A549 treated with ZK216348 at 1 μM for 4 hours (cell line): ENCODE results near the gene FUT7. TPM values are rescaled to one million over a fixed set of nuclear protein-coding genes. Genes with fewer than 3 reads are reported as not detected.

ENCODE experiments used
- total RNA-seq: library from RNA; stranded (reverse); fragments of 200-300 nt; extraction: Qiagen RNA extraction; gene quantifications from 5 replicates; pipeline ENCODE4 v1.2.3, GENCODE V29; 2022; ENCODE audit warnings: low read depth

FUT7 gene
- 0.07 TPM in 1 of 5 replicates, not detected in the others for total RNA-seq

GRCh38 chr9:137031904-137032640, at the start of gene FUT7:
Gene FUT7, minus strand, starts transcription at chr9:137032088. Its CDS starts 97 bp downstream, at chr9:137031991.

GRCh38 chr9:137077010-137077747, 45.3 kb upstream of the FUT7 start, which contains the start of gene UAP1L1:
Gene UAP1L1, plus strand, starts transcription at chr9:137077517. Its CDS starts 16 bp downstream, at chr9:137077533.

GRCh38 chr9:137070201-137070905, 38.5 kb upstream of the FUT7 start, which contains the start of gene SAPCD2:
Gene SAPCD2, minus strand, starts transcription at chr9:137070557. Its CDS starts 97 bp downstream, at chr9:137070460.

GRCh38 chr9:137053944-137054931, 22.4 kb upstream of the FUT7 start, which contains the start of gene ENTPD2:
Gene ENTPD2, minus strand, starts transcription at chr9:137054061. Its CDS starts 64 bp downstream, at chr9:137053997.

GRCh38 chr9:137046088-137046787, 14.3 kb upstream of the FUT7 start, which contains the start of gene NPDC1:
Gene NPDC1, minus strand, starts transcription at chr9:137046177. Its CDS starts 188 bp downstream, at chr9:137045989.

GRCh38 chr9:137027369-137028262, 4.3 kb downstream of the FUT7 start, which contains the start of gene ABCA2:
Gene ABCA2, minus strand, starts transcription at chr9:137028237. Its CDS starts 97 bp downstream, at chr9:137028140.

GRCh38 chr9:136996361-136997292, 35.3 kb downstream of the FUT7 start, which contains the start of gene CLIC3:
Gene CLIC3, minus strand, starts transcription at chr9:136996568. Its CDS starts 25 bp downstream, at chr9:136996543.

GRCh38 chr9:136991993-136992818, 39.7 kb downstream of the FUT7 start, which contains the start of gene PAXX:
Gene PAXX, plus strand, starts transcription at chr9:136992422. Its CDS starts 22 bp downstream, at chr9:136992444.

GRCh38 chr9:136982232-136983051, 49.4 kb downstream of the FUT7 start, which contains the start of gene LCNL1:
Gene LCNL1, plus strand, starts transcription at chr9:136982993. Its CDS starts 594 bp downstream, at chr9:136983587.

Other genes starting within 250 kb of the FUT7 start
- 49.2 to 82.2 TPM (median 73.3 TPM) in 5 replicates for gene TMEM141, start 240.7 kb downstream of the FUT7 start, total RNA-seq
- gene CCDC183, start 235.8 kb downstream of the FUT7 start, total RNA-seq, result 0.11 to 0.74 TPM (median 0.72 TPM) in 3 of 5 replicates, not detected in the others
- 51.1 to 91.8 TPM (median 82.9 TPM) in 5 replicates for gene RABL6, start 224.1 kb downstream of the FUT7 start, total RNA-seq
- 2.1 to 5.6 TPM (median 5.3 TPM) in 5 replicates for gene AJM1, start 189.6 kb downstream of the FUT7 start, total RNA-seq
- 223 to 317 TPM (median 282 TPM) in 5 replicates for gene PHPT1, start 182.7 kb downstream of the FUT7 start, total RNA-seq
- gene MAMDC4, start 179.7 kb downstream of the FUT7 start, total RNA-seq, result 1.8 to 5.7 TPM (median 4.8 TPM) in 5 replicates
- 465 to 581 TPM (median 478 TPM) in 5 replicates for gene EDF1, start 165.8 kb downstream of the FUT7 start, total RNA-seq
- gene TRAF2, start 145.6 kb downstream of the FUT7 start, total RNA-seq, result 29.7 to 66.1 TPM (median 60.1 TPM) in 5 replicates
- gene FBXW5, start 87.3 kb downstream of the FUT7 start, total RNA-seq, result 49.7 to 110 TPM (median 103 TPM) in 5 replicates
- 0.56 to 2.0 TPM (median 1.1 TPM) in 4 of 5 replicates, not detected in the other for gene C8G, start 86.8 kb downstream of the FUT7 start, total RNA-seq
- 0.41 to 2.0 TPM (median 1.0 TPM) in 5 replicates for gene LCN12, start 79.8 kb downstream of the FUT7 start, total RNA-seq
- gene PTGDS, start 54.6 kb downstream of the FUT7 start, total RNA-seq, result 0.33 to 0.56 TPM (median 0.45 TPM) in 4 of 5 replicates, not detected in the other
- gene LCNL1, start 49.1 kb downstream of the FUT7 start, total RNA-seq, result 0.08 to 0.18 TPM (median 0.12 TPM) in 3 of 5 replicates, not detected in the others
- 37.9 to 83.8 TPM (median 71.5 TPM) in 5 replicates for gene PAXX, start 39.7 kb downstream of the FUT7 start, total RNA-seq
- gene CLIC3, start 35.5 kb downstream of the FUT7 start, total RNA-seq, result 2.2 to 4.2 TPM (median 3.7 TPM) in 5 replicates
- gene ABCA2, start 3.9 kb downstream of the FUT7 start, total RNA-seq, result 12.6 to 32.5 TPM (median 25.5 TPM) in 5 replicates
- gene NPDC1, start 14.1 kb upstream of the FUT7 start, total RNA-seq, result 26.4 to 93.7 TPM (median 81.5 TPM) in 5 replicates
- 1.0 to 2.3 TPM (median 1.5 TPM) in 5 replicates for gene ENTPD2, start 22.0 kb upstream of the FUT7 start, total RNA-seq
- 12.1 to 27.8 TPM (median 24.6 TPM) in 5 replicates for gene SAPCD2, start 38.5 kb upstream of the FUT7 start, total RNA-seq
- 9.0 to 14.6 TPM (median 11.9 TPM) in 5 replicates for gene UAP1L1, start 45.4 kb upstream of the FUT7 start, total RNA-seq
- gene MAN1B1, start 54.9 kb upstream of the FUT7 start, total RNA-seq, result 33.8 to 56.7 TPM (median 50.2 TPM) in 5 replicates
- gene DPP7, start 82.6 kb upstream of the FUT7 start, total RNA-seq, result 52.8 to 134 TPM (median 106 TPM) in 5 replicates
- gene GRIN1, start 107.1 kb upstream of the FUT7 start, total RNA-seq, result 0.14 to 0.76 TPM (median 0.27 TPM) in 5 replicates
- gene LRRC26, start 138.0 kb upstream of the FUT7 start, total RNA-seq, result 0.39 to 2.0 TPM (median 1.6 TPM) in 5 replicates
- not detected in 5 replicates for gene TMEM210, start 140.0 kb upstream of the FUT7 start, total RNA-seq
- gene ANAPC2, start 156.5 kb upstream of the FUT7 start, total RNA-seq, result 19.0 to 41.0 TPM (median 34.9 TPM) in 5 replicates
- 85.9 to 156 TPM (median 148 TPM) in 5 replicates for gene SSNA1, start 156.6 kb upstream of the FUT7 start, total RNA-seq
- 5.5 to 10.4 TPM (median 10.2 TPM) in 5 replicates for gene TPRN, start 168.7 kb upstream of the FUT7 start, total RNA-seq
- 29.5 to 49.4 TPM (median 47.9 TPM) in 5 replicates for gene TMEM203, start 173.6 kb upstream of the FUT7 start, total RNA-seq
- gene NDOR1, start 173.6 kb upstream of the FUT7 start, total RNA-seq, result 7.4 to 20.8 TPM (median 16.2 TPM) in 5 replicates
- gene RNF208, start 190.2 kb upstream of the FUT7 start, total RNA-seq, result 0.79 to 2.6 TPM (median 2.0 TPM) in 5 replicates
- 2.8 to 5.4 TPM (median 4.2 TPM) in 5 replicates for gene CYSRT1, start 193.1 kb upstream of the FUT7 start, total RNA-seq
- 0.13 to 0.58 TPM (median 0.39 TPM) in 4 of 5 replicates, not detected in the other for gene RNF224, start 195.4 kb upstream of the FUT7 start, total RNA-seq
- 0.13 to 0.19 TPM in 2 of 5 replicates, not detected in the others for gene SLC34A3, start 198.8 kb upstream of the FUT7 start, total RNA-seq
- 522 to 871 TPM (median 814 TPM) in 5 replicates for gene TUBB4B, start 209.2 kb upstream of the FUT7 start, total RNA-seq
- gene STPG3, start 219.2 kb upstream of the FUT7 start, total RNA-seq, result not detected in 5 replicates
- 36.5 to 63.8 TPM (median 58.5 TPM) in 5 replicates for gene NELFB, start 223.2 kb upstream of the FUT7 start, total RNA-seq
- gene TOR4A, start 245.6 kb upstream of the FUT7 start, total RNA-seq, result 13.6 to 33.0 TPM (median 30.5 TPM) in 5 replicates